ENCODE data around the gene CTNNBIP1. TPM values are rescaled to one million over a fixed set of nuclear protein-coding genes. Genes with fewer than 3 reads are reported as not detected.

The CTNNBIP1 gene
- total and polyA plus RNA-seq, 2 donors from 2014 or later: 21.9 to 26.4 TPM

GRCh38 chr1:9822490-9822889 lies 87.6 kb downstream of the CTNNBIP1 start:
- no peaks in the 10 kb centered on the region for H3K36me3 ChIP-seq (ENCODE audit: control insufficient read depth in 2 of 3, insufficient read depth in 3 of 3, low read length in 3 of 3)

GRCh38 chr1:9821710-9822109 lies 88.4 kb downstream of the CTNNBIP1 start:
- peak overlapping the region in 2 of 3 donors; percentile 25 to 80 for H3K4me3 ChIP-seq (ENCODE audit: low read length in 3 of 3)
- H3K9ac ChIP-seq (ENCODE audit: low read length in 3 of 3): peak overlapping the region in 1 of 3 donors; percentile 49
- DNase-seq (no peak), FAIRE-seq (no peak)
- intact Hi-C loops (cut with DNase I): no loop called here
- H3K27me3 ChIP-seq (ENCODE audit: control insufficient read depth, insufficient read depth, low read length): no peaks in the 10 kb centered on the region
- H3K27ac ChIP-seq (ENCODE audit: low read depth in 2 of 2, low read length in 2 of 2): no peak overlapping the region
- TF ChIP-seq CTCF (IDR thresholded peaks at IDR 0.05; ENCODE audit: borderline replicate concordance, extremely low read depth, insufficient read depth): no peak
- peaks cover 0 to 24% (median 20%) of the 10 kb centered on the region in 3 donors for H3K4me1 ChIP-seq (ENCODE audit: control insufficient read depth in 2 of 3, insufficient read depth in 2 of 3, low read depth in 1 of 3, low read length in 3 of 3)
- H3K9me3 ChIP-seq (ENCODE audit: control insufficient read depth in 2 of 3, insufficient read depth in 1 of 3, low read length in 3 of 3): no peaks in the 10 kb centered on the region
- no peaks in the 10 kb centered on the region for H3K36me3 ChIP-seq (ENCODE audit: control insufficient read depth in 2 of 3, insufficient read depth in 3 of 3, low read length in 3 of 3)

More at GRCh38 chr1:9822490-9822889, 87.6 kb downstream of the CTNNBIP1 start:
- H3K9me3 ChIP-seq (ENCODE audit: control insufficient read depth in 2 of 3, insufficient read depth in 1 of 3, low read length in 3 of 3): no peaks in the 10 kb centered on the region
- H3K4me1 ChIP-seq (ENCODE audit: control insufficient read depth in 2 of 3, insufficient read depth in 2 of 3, low read depth in 1 of 3, low read length in 3 of 3): peaks cover 0 to 24% (median 20%) of the 10 kb centered on the region in 3 donors
- no peak overlapping the region for H3K27ac ChIP-seq (ENCODE audit: low read depth in 2 of 2, low read length in 2 of 2)
- no peak for DNase-seq
- no peak for FAIRE-seq
- intact Hi-C loops (cut with DNase I): no loop called here
- no peak for TF ChIP-seq CTCF (IDR thresholded peaks at IDR 0.05; ENCODE audit: borderline replicate concordance, extremely low read depth, insufficient read depth)
- no peaks in the 10 kb centered on the region for H3K27me3 ChIP-seq (ENCODE audit: control insufficient read depth, insufficient read depth, low read length)
- peak overlapping the region; percentile 80 to 91 (median 90) for H3K4me3 ChIP-seq (ENCODE audit: low read length in 3 of 3)
- H3K9ac ChIP-seq (ENCODE audit: low read length in 3 of 3): peak overlapping the region; percentile 49 to 80 (median 67)

DNA sequence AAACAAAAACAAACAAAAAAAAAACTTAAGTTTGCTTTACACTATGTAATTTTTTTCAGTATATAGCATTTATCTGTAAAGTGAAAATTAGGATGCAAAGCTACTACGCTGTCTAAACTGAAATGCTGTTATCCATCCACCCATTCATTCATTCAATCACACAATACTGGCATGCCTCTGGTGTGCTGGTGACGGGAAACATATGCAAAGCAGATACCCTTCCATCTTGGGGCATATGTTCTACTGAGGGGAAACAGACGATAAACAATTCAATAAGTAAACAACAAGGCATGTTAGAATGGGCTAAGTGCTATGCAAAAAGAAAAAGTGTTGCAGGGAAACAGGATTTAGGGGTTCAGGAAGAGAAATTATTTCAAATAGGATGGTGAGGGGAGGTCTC lies 89.5 kb downstream of the CTNNBIP1 start:
- no peak for DNase-seq
- H3K4me1 ChIP-seq (ENCODE audit: control insufficient read depth in 2 of 3, insufficient read depth in 2 of 3, low read depth in 1 of 3, low read length in 3 of 3): peaks cover 0 to 20% (median 20%) of the 10 kb centered on the region in 3 donors
- no peak for TF ChIP-seq CTCF (IDR thresholded peaks at IDR 0.05; ENCODE audit: borderline replicate concordance, extremely low read depth, insufficient read depth)
- no peak for FAIRE-seq
- no peak overlapping the region for H3K9ac ChIP-seq (ENCODE audit: low read length in 3 of 3)
- no peaks in the 10 kb centered on the region for H3K27me3 ChIP-seq (ENCODE audit: control insufficient read depth, insufficient read depth, low read length)
- intact Hi-C loops (cut with DNase I): no loop called here
- H3K36me3 ChIP-seq (ENCODE audit: control insufficient read depth in 2 of 3, insufficient read depth in 3 of 3, low read length in 3 of 3): no peaks in the 10 kb centered on the region
- H3K4me3 ChIP-seq (ENCODE audit: low read length in 3 of 3): no peak overlapping the region
- no peaks in the 10 kb centered on the region for H3K9me3 ChIP-seq (ENCODE audit: control insufficient read depth in 2 of 3, insufficient read depth in 1 of 3, low read length in 3 of 3)
- H3K27ac ChIP-seq (ENCODE audit: low read depth in 2 of 2, low read length in 2 of 2): no peak overlapping the region

- no peak for TF ChIP-seq CTCF (IDR thresholded peaks at IDR 0.05; ENCODE audit: borderline replicate concordance, extremely low read depth, insufficient read depth)
- FAIRE-seq (no peak), DNase-seq (no peak)
- intact Hi-C loops (cut with DNase I): no loop called here
- H3K27ac ChIP-seq (ENCODE audit: low read depth in 2 of 2, low read length in 2 of 2): no peak overlapping the region
- H3K36me3 ChIP-seq (ENCODE audit: control insufficient read depth in 2 of 3, insufficient read depth in 3 of 3, low read length in 3 of 3): no peaks in the 10 kb centered on the region
- no peaks in the 10 kb centered on the region for H3K9me3 ChIP-seq (ENCODE audit: control insufficient read depth in 2 of 3, insufficient read depth in 1 of 3, low read length in 3 of 3)
- peaks cover 0 to 12% (median 9%) of the 10 kb centered on the region in 3 donors for H3K4me1 ChIP-seq (ENCODE audit: control insufficient read depth in 2 of 3, insufficient read depth in 2 of 3, low read depth in 1 of 3, low read length in 3 of 3)
- no peak overlapping the region for H3K4me3 ChIP-seq (ENCODE audit: low read length in 3 of 3)
- H3K27me3 ChIP-seq (ENCODE audit: control insufficient read depth, insufficient read depth, low read length): no peaks in the 10 kb centered on the region
- H3K9ac ChIP-seq (ENCODE audit: low read length in 3 of 3): no peak overlapping the region
Measured at GRCh38 chr1:9817734-9818133, 92.3 kb downstream of the CTNNBIP1 start.
